Effector memory CD8-positive, alpha-beta T cell (primary cell): ENCODE measurements around the gene OR51G1.
"Not testable (repeated sequence)": the region's sequence is repeated elsewhere in the genome, so short reads cannot be mapped to it uniquely, and the experiment has no call there.

Source experiments
- ATAC-seq: fragments of 150-1000 bp; cut with Tn5 transposase; replicated peaks from 2 replicates; pipeline ENCODE4 v1.10.0; 2021; ENCODE audit warnings: mild to moderate bottlenecking, moderate library complexity
- DNase-seq, 3 experiments: peaks; one replicate each; pipeline ENCODE4 v3.0.0; 2021
- H3K27ac Mint-ChIP-seq, 2 donors: one replicate each; pipeline ENCODE4 v1.8.0; 2022; ENCODE audit warnings: mild to moderate bottlenecking in 2 of 2, mixed read lengths in 2 of 2, moderate library complexity in 2 of 2
- H3K27me3 Mint-ChIP-seq, 2 donors: one replicate each; pipeline ENCODE4 v1.8.0; 2022; ENCODE audit warnings: mixed read lengths in 2 of 2
- H3K36me3 Mint-ChIP-seq: one replicate; pipeline ENCODE4 v1.8.0; 2022; ENCODE audit warnings: mild to moderate bottlenecking, moderate library complexity, mixed read lengths; ENCODE audit not compliant: insufficient read depth
- H3K4me1 Mint-ChIP-seq, 2 donors: one replicate each; pipeline ENCODE4 v1.8.0; 2022; ENCODE audit warnings: low read depth in 2 of 2, mixed read lengths in 2 of 2
- H3K4me3 Mint-ChIP-seq, 2 donors: one replicate each; pipeline ENCODE4 v1.8.0; 2022; ENCODE audit warnings: mild to moderate bottlenecking in 2 of 2, mixed read lengths in 2 of 2, moderate library complexity in 2 of 2
- H3K9me3 Mint-ChIP-seq, 2 donors: one replicate each; pipeline ENCODE4 v1.8.0; 2022; ENCODE audit warnings: mixed read lengths in 2 of 2
- total RNA-seq, 9 experiments: gene quantifications; one replicate each; lab custom pipeline; 2026; lab: John Stamatoyannopoulos, UW

Gene OR51G1, protein sequence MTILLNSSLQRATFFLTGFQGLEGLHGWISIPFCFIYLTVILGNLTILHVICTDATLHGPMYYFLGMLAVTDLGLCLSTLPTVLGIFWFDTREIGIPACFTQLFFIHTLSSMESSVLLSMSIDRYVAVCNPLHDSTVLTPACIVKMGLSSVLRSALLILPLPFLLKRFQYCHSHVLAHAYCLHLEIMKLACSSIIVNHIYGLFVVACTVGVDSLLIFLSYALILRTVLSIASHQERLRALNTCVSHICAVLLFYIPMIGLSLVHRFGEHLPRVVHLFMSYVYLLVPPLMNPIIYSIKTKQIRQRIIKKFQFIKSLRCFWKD
- 0 reads per million in 9 experiments for total RNA-seq

GRCh38 chr11:4924239-4924638, at the start of gene OR51G1:
Gene OR51G1, minus strand, starts transcription at chr11:4924339. Its CDS starts 0 bp downstream, at chr11:4924339.
- H3K9me3 Mint-ChIP-seq: peaks cover 0 to 8% of the 10 kb centered on the region in 2 donors
- H3K27ac Mint-ChIP-seq: no peak within 1 kb of the TSS
- no peaks in the 10 kb centered on the region for H3K4me1 Mint-ChIP-seq
- ATAC-seq: no peak
- no peaks in the 10 kb centered on the region for H3K36me3 Mint-ChIP-seq
- DNase-seq: no peak
- peaks cover 5 to 13% of the 10 kb centered on the region in 2 donors for H3K27me3 Mint-ChIP-seq
- no peak within 1 kb of the TSS for H3K4me3 Mint-ChIP-seq

GRCh38 chr11:4962816-4963215, 38.7 kb upstream of the OR51G1 start:
- DNase-seq: no peak
- Mint-ChIP-seq H3K4me3 (no peak overlapping the region), H3K36me3 (no peaks in the 10 kb centered on the region), H3K27me3 (no peaks in the 10 kb centered on the region), H3K4me1 (no peaks in the 10 kb centered on the region), H3K9me3 (no peaks in the 10 kb centered on the region), H3K27ac (no peak overlapping the region)
- ATAC-seq: no peak

DNA sequence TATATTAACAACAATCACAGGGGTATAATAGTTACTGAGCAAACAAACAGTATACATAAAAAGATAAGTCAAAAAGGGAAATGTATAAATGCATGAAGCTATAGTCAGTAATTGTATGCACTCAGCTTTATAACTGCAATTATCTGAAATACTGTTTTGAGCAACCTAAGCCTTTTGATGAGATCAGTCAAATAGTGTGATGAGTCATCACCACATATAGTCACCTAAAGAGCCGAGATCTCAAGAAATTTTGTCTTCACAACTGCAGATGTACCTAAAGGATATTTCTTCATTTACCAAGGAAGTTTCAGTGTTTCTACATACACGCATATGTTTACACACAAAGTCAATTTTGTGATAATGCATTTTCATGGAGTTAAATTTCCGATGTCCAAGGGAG, 36.7 kb upstream of the OR51G1 start:
- Mint-ChIP-seq H3K4me3 (no peak overlapping the region), H3K4me1 (no peaks in the 10 kb centered on the region), H3K27me3 (no peaks in the 10 kb centered on the region), H3K36me3 (no peaks in the 10 kb centered on the region), H3K9me3 (no peaks in the 10 kb centered on the region), H3K27ac (no peak overlapping the region)
- no peak for ATAC-seq
- DNase-seq: no peak

DNA sequence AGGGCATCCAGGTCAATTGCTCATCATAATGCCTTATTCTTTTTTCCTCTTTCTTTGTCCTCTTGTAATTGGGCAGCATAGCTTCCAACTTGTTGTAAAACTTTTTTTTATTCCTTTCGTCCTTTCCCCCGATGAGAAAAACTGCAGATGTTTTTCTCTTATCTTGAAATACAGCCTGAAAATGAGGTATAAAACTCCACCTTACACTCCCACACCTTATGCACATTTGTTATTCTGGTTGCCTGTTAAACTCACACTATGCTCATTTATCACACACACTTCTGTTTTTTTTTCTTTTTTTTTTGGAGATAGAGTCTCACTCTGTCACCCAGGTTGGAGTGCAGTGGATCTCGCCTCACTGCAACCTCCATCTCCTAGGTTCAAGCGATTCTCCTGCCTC, 33.3 kb upstream of the OR51G1 start:
- Mint-ChIP-seq H3K9me3 (no peaks in the 10 kb centered on the region), H3K4me3 (no peak overlapping the region), H3K4me1 (no peaks in the 10 kb centered on the region), H3K36me3 (no peaks in the 10 kb centered on the region), H3K27ac (no peak overlapping the region), H3K27me3 (no peaks in the 10 kb centered on the region)
- DNase-seq: no peak
- ATAC-seq: no peak

DNA sequence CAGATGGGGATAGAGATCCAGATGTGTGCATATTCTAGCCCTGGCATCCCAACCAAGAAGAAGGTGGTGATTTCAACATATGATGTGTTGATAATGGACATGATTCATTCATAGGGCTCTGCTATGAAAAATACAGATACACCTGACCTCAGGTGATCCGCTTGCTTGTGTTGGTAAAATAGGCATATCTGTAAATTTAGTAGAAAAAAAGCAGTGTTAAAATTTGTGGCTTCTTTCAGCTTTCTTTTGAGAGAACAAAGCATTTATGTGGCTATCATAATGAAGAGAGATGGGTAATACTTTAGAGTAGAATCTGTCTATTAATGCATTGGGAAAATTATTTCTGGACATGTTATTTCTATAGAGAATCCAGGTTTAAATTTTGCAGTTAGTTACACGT, 31.5 kb upstream of the OR51G1 start, which contains the start of gene OR51A2:
TSS of gene OR51A2 (minus strand) at position 101 of the 400 bp plus-strand sequence. CDS start at position 101, 0 bp downstream.
- ATAC-seq, H3K27ac Mint-ChIP-seq, H3K27me3 Mint-ChIP-seq, DNase-seq, H3K4me1 Mint-ChIP-seq, H3K9me3 Mint-ChIP-seq, H3K4me3 Mint-ChIP-seq, H3K36me3 Mint-ChIP-seq: not testable (repeated sequence)

- no peak within 1 kb of the TSS for H3K4me3 Mint-ChIP-seq
- no peak within 1 kb of the TSS for H3K27ac Mint-ChIP-seq
- H3K27me3 Mint-ChIP-seq: no peaks in the 10 kb centered on the region
- peaks cover 0 to 1% of the 10 kb centered on the region in 2 donors for H3K9me3 Mint-ChIP-seq
- no peaks in the 10 kb centered on the region for H3K4me1 Mint-ChIP-seq
- ATAC-seq (no peak), DNase-seq (no peak)
- H3K36me3 Mint-ChIP-seq: no peaks in the 10 kb centered on the region
Measured at GRCh38 chr11:4947505-4947904, 23.4 kb upstream of the OR51G1 start, which contains the start of gene OR51A4. Gene OR51A4, minus strand, starts transcription at chr11:4947605. Its CDS starts 505 bp downstream, at chr11:4947100.

DNA sequence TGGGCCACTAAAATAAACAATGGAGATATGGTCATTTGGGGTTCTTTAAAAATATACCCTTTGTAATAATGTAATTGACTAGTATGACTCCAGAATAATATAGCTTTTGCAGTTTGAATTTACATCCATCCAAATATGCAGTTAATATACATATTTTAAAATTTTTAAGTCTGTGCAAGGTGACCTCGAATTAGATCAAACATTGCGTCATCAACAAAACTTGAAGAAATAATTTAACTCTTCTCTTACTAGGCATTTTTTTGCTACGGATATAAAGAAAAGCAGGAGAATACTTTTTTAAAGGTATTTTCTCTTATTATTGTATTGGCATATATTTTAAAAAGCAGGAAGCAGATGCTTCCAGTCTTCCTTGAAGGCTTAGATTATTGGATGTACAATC, 12.6 kb upstream of the OR51G1 start:
- DNase-seq: no peak
- no peaks in the 10 kb centered on the region for H3K36me3 Mint-ChIP-seq
- no peak overlapping the region for H3K4me3 Mint-ChIP-seq
- H3K27me3 Mint-ChIP-seq: peaks cover 0 to 15% of the 10 kb centered on the region in 2 donors
- H3K4me1 Mint-ChIP-seq: no peaks in the 10 kb centered on the region
- H3K9me3 Mint-ChIP-seq: peaks cover 4 to 7% of the 10 kb centered on the region in 2 donors
- ATAC-seq: no peak
- H3K27ac Mint-ChIP-seq: no peak overlapping the region

- H3K27ac Mint-ChIP-seq: no peak overlapping the region
- no peak for ATAC-seq
- no peak overlapping the region for H3K4me3 Mint-ChIP-seq
- H3K36me3 Mint-ChIP-seq: no peaks in the 10 kb centered on the region
- peaks cover 3 to 6% of the 10 kb centered on the region in 2 donors for H3K9me3 Mint-ChIP-seq
- DNase-seq: no peak
- peaks cover 0 to 6% of the 10 kb centered on the region in 2 donors for H3K27me3 Mint-ChIP-seq
- no peaks in the 10 kb centered on the region for H3K4me1 Mint-ChIP-seq
Measured at GRCh38 chr11:4932751-4933150, 8.6 kb upstream of the OR51G1 start.

GRCh38 chr11:4926608-4927007, 2.5 kb upstream of the OR51G1 start:
- no peak for DNase-seq
- H3K9me3 Mint-ChIP-seq: peaks cover 0 to 8% of the 10 kb centered on the region in 2 donors
- H3K4me3 Mint-ChIP-seq: no peak overlapping the region
- no peak for ATAC-seq
- no peak overlapping the region for H3K27ac Mint-ChIP-seq
- H3K4me1 Mint-ChIP-seq: no peaks in the 10 kb centered on the region
- peaks cover 5 to 13% of the 10 kb centered on the region in 2 donors for H3K27me3 Mint-ChIP-seq
- H3K36me3 Mint-ChIP-seq: no peaks in the 10 kb centered on the region

- H3K27me3 Mint-ChIP-seq: peaks cover 5 to 13% of the 10 kb centered on the region in 2 donors
- no peaks in the 10 kb centered on the region for H3K36me3 Mint-ChIP-seq
- ATAC-seq: no peak
- H3K27ac Mint-ChIP-seq: no peak overlapping the region
- no peak for DNase-seq
- no peak overlapping the region for H3K4me3 Mint-ChIP-seq
- H3K9me3 Mint-ChIP-seq: peaks cover 0 to 8% of the 10 kb centered on the region in 2 donors
- no peaks in the 10 kb centered on the region for H3K4me1 Mint-ChIP-seq
Measured at GRCh38 chr11:4922304-4922703, 1.8 kb downstream of the OR51G1 start.

GRCh38 chr11:4921796-4922195, 2.3 kb downstream of the OR51G1 start:
- H3K4me3 Mint-ChIP-seq: no peak overlapping the region
- H3K27me3 Mint-ChIP-seq: peaks cover 5 to 13% of the 10 kb centered on the region in 2 donors
- no peaks in the 10 kb centered on the region for H3K4me1 Mint-ChIP-seq
- peaks cover 0 to 8% of the 10 kb centered on the region in 2 donors for H3K9me3 Mint-ChIP-seq
- H3K36me3 Mint-ChIP-seq: no peaks in the 10 kb centered on the region
- H3K27ac Mint-ChIP-seq: no peak overlapping the region
- DNase-seq: no peak
- ATAC-seq: no peak

GRCh38 chr11:4919250-4919649, 4.9 kb downstream of the OR51G1 start, which contains the start of gene OR51G2:
Gene OR51G2, minus strand, starts transcription at chr11:4919350. Its CDS starts 3,687 bp downstream, at chr11:4915663.
- DNase-seq (no peak), ATAC-seq (no peak)
- Mint-ChIP-seq H3K36me3 (no peaks in the 10 kb centered on the region), H3K4me1 (no peaks in the 10 kb centered on the region), H3K27ac (no peak within 1 kb of the TSS), H3K4me3 (no peak within 1 kb of the TSS), H3K27me3 (peaks cover 15 to 20% of the 10 kb centered on the region in 2 donors), H3K9me3 (peaks cover 0 to 16% of the 10 kb centered on the region in 2 donors)

DNA sequence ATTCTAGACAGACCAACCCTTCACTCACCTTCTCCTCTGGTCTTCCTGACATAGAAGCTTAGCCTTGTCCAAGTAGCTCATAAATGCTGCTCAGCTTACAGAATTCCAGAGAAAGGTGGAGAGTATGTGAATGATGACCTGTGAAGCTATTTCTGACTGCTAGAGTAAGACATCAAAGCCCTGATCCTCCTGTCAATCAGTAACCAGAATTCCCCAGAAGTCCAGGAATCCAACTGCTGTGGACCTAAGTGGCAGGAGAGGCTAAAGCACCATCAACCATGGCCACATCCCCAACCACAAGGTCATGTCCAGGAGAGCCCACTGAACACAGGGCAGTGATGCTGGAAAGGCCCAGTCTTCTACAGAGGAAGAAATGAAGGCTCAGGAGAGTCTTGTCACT, 7.6 kb downstream of the OR51G1 start:
- Mint-ChIP-seq H3K27ac (no peak overlapping the region), H3K36me3 (no peaks in the 10 kb centered on the region), H3K9me3 (peaks cover 0 to 9% of the 10 kb centered on the region in 2 donors), H3K4me1 (no peaks in the 10 kb centered on the region), H3K27me3 (peaks cover 7 to 10% of the 10 kb centered on the region in 2 donors), H3K4me3 (no peak overlapping the region)
- DNase-seq: no peak
- no peak for ATAC-seq

- no peaks in the 10 kb centered on the region for H3K4me1 Mint-ChIP-seq
- no peaks in the 10 kb centered on the region for H3K9me3 Mint-ChIP-seq
- H3K27ac Mint-ChIP-seq: no peak within 1 kb of the TSS
Measured at GRCh38 chr11:4903484-4903883, 20.7 kb downstream of the OR51G1 start, which contains the start of gene OR51A7. Gene OR51A7, plus strand, starts transcription at chr11:4903783. Its CDS starts 3,587 bp downstream, at chr11:4907370.

More at GRCh38 chr11:4903484-4903883, 20.7 kb downstream of the OR51G1 start, which contains the start of gene OR51A7:
- H3K4me3 Mint-ChIP-seq: no peak within 1 kb of the TSS
- no peaks in the 10 kb centered on the region for H3K27me3 Mint-ChIP-seq
- no peak for ATAC-seq
- DNase-seq: no peak
- H3K36me3 Mint-ChIP-seq: no peaks in the 10 kb centered on the region
